Endothelial cell of umbilical vein (primary cell): ENCODE data around the gene CHST11. TPM values are rescaled to one million over a fixed set of nuclear protein-coding genes. Genes with fewer than 3 reads are reported as not detected.

Experiments used
- BruUV-seq: library from RNA; stranded (reverse); fragments of 400-500 nt; replicated peaks from 2 replicates; lab custom pipeline; 2021; lab: Mats Ljungman, UMichigan
- CTCF ChIA-PET: fragments of 300-600, 350-600 bp; sonication (Branson Sonifier 250); formaldehyde crosslinking; loops from one replicate; lab custom pipeline; 2021; ENCODE audit warnings: antibody characterized with exemption, inconsistent platforms; lab: Charles Lee
- POLR2A ChIA-PET: fragments of 300-600, 350-600 bp; sonication (Branson Sonifier 250); formaldehyde crosslinking; loops from one replicate; lab custom pipeline; 2021; ENCODE audit warnings: antibody characterized with exemption, inconsistent platforms; lab: Charles Lee
- DNase-seq: peaks from one replicate; pipeline ENCODE4 v3.0.0-alpha.2; 2011; ENCODE audit warnings: low read depth, low spot score
- FAIRE-seq: peaks from 2 replicates; lab custom pipeline; 2011; peaks lifted over from hg19 to GRCh38; lab: Jason Lieb, UNC
- H2AFZ ChIP-seq: 2 replicates; pipeline ENCODE4 v1.6.0; 2012; ENCODE audit warnings: low read depth, low read length, control low read depth, inconsistent platforms
- H3K27ac ChIP-seq: 2 replicates; pipeline ENCODE4 v1.5.1; 2011; ENCODE audit warnings: low read depth, mild to moderate bottlenecking, control low read depth, low read length, moderate library complexity; ENCODE audit not compliant: insufficient read depth
- H3K27me3 ChIP-seq, 2 experiments: 2 replicates each; pipeline versions ENCODE4 v1.6.0 to v1.6.1; 2011; ENCODE audit warnings: low read length in 2 of 2, mixed read lengths in 1 of 2; ENCODE audit not compliant: control insufficient read depth in 2 of 2, insufficient read depth in 2 of 2
- H3K36me3 ChIP-seq, 2 experiments: 2 replicates in 1 of 2; 3 replicates in 1 of 2; pipeline ENCODE4 v1.5.1; 2011; ENCODE audit warnings: low read length in 2 of 2, mild to moderate bottlenecking in 1 of 2, moderate library complexity in 1 of 2; ENCODE audit not compliant: control insufficient read depth in 2 of 2, insufficient read depth in 2 of 2; ENCODE audit errors: extremely low read depth in 1 of 2
- H3K4me1 ChIP-seq: 3 replicates; pipeline ENCODE4 v1.5.1; 2011; ENCODE audit warnings: mild to moderate bottlenecking, low read length; ENCODE audit not compliant: control insufficient read depth, insufficient read depth; ENCODE audit errors: extremely low read depth
- H3K4me2 ChIP-seq: 2 replicates; pipeline ENCODE4 v1.6.1; 2011; ENCODE audit warnings: low read length, control low read depth, mixed read lengths; ENCODE audit not compliant: insufficient read depth
- H3K4me3 ChIP-seq, 3 experiments: fragments of 200-600 bp in 1 of 3; sonication (generic), shearing (Covaris generic) in 1 of 3; replicated peaks in 1 of 3; 2 replicates each; pipeline ENCODE4 v1.5.1; 2011 to 2016; ENCODE audit warnings: control low read depth in 3 of 3, low read length in 3 of 3, mild to moderate bottlenecking in 2 of 3, inconsistent platforms in 1 of 3, low read depth in 1 of 3, moderate library complexity in 1 of 3; ENCODE audit not compliant: insufficient read depth in 1 of 3
- H3K79me2 ChIP-seq: 2 replicates; pipeline ENCODE4 v1.6.0; 2012; ENCODE audit warnings: low read length, inconsistent platforms; ENCODE audit not compliant: control insufficient read depth, insufficient read depth
- H3K9ac ChIP-seq: replicated peaks from 2 replicates; pipeline ENCODE3; 2011; ENCODE audit warnings: low read length, control low read depth; ENCODE audit not compliant: insufficient read depth; ENCODE audit errors: extremely low read depth
- H3K9me1 ChIP-seq: replicated peaks from 3 replicates; pipeline ENCODE4 v1.6.0; 2011; ENCODE audit warnings: mild to moderate bottlenecking, low read length; ENCODE audit not compliant: control insufficient read depth, insufficient read depth; ENCODE audit errors: extremely low read depth
- H3K9me3 ChIP-seq: replicated peaks from 2 replicates; pipeline ENCODE4 v1.5.1; 2012; ENCODE audit warnings: low read length, inconsistent platforms; ENCODE audit not compliant: control insufficient read depth, insufficient read depth
- H4K20me1 ChIP-seq: replicated peaks from 2 replicates; pipeline ENCODE3; 2011; ENCODE audit warnings: mild to moderate bottlenecking, low read length; ENCODE audit not compliant: control insufficient read depth, insufficient read depth; ENCODE audit errors: extremely low read depth
- CTCF ChIP-seq, 2 donors: IDR thresholded peaks; 1 replicate in 1 of 2; 2 replicates in 1 of 2; pipeline ENCODE4 v1.5.1; 2011; ENCODE audit warnings: low read length in 2 of 2, mild to moderate bottlenecking in 2 of 2, moderate library complexity in 2 of 2, control low read depth in 1 of 2, inconsistent platforms in 1 of 2, low read depth in 1 of 2; ENCODE audit not compliant: insufficient read depth in 1 of 2; ENCODE audit errors: extremely low read depth in 1 of 2
- FOS ChIP-seq: IDR thresholded peaks from 2 replicates; pipeline ENCODE4 v1.6.1; 2011; ENCODE audit warnings: mild to moderate bottlenecking, low read length, moderate library complexity, borderline replicate concordance; ENCODE audit not compliant: insufficient read depth
- GATA2 ChIP-seq: IDR thresholded peaks from 2 replicates; pipeline ENCODE4 v1.7.0; 2011; ENCODE audit warnings: low read depth, mild to moderate bottlenecking, moderate library complexity, mixed read lengths, low read length; ENCODE audit not compliant: insufficient read length, insufficient read depth
- JUN ChIP-seq: IDR thresholded peaks from 2 replicates; pipeline ENCODE4 v1.6.1; 2011; ENCODE audit warnings: borderline replicate concordance, low read depth; ENCODE audit not compliant: insufficient read length, insufficient read depth
- MAX ChIP-seq: IDR thresholded peaks from 2 replicates; pipeline ENCODE4 v1.6.1; 2011; ENCODE audit not compliant: insufficient read depth, insufficient read length
- MYC ChIP-seq: IDR thresholded peaks from one replicate; pipeline ENCODE4 v1.6.1; 2011; ENCODE audit warnings: mild to moderate bottlenecking, low read depth, low read length
- POLR2AphosphoS5 ChIP-seq: IDR thresholded peaks from 2 replicates; pipeline ENCODE4 v1.6.1; 2012; ENCODE audit warnings: low read depth, mild to moderate bottlenecking, control low read depth, low read length, moderate library complexity; ENCODE audit not compliant: insufficient read depth
- dilution Hi-C: fragments of 300-500 bp; cut with MboI; formaldehyde crosslinking; loops from one replicate; pipeline ENCODE4 v1.15.0; 2019; ENCODE audit warnings: low sequenced_read_pairs; ENCODE audit not compliant: extremely low pct_ligation_motif_present
- intact Hi-C: fragments of 100-400 bp; cut with micrococcal nuclease; formaldehyde crosslinking; loops from one replicate; pipeline ENCODE4 v1.10.0; 2022
- polyA plus RNA-seq, 4 experiments: library from polyadenylated mRNA; depleted of rRNA in 3 of 4; stranded (reverse) in 3 of 4; unstranded in 1 of 4; fragments of >200 nt; gene quantifications; 2 replicates each; pipeline versions ENCODE4 v1.2.1 to v1.2.3, GENCODE V29; 2011 to 2012; ENCODE audit warnings: missing spikeins in 1 of 4
- total RNA-seq: library from RNA; stranded (reverse); gene quantifications from 2 replicates; pipeline ENCODE4 v1.2.3, GENCODE V29; 2021

CHST11 gene
- total and polyA plus RNA-seq, 2 donors (not counting 3 experiments of a cell fraction or from before 2014, with no cell fraction given) = 19.7 to 20.9 TPM

- POLR2A ChIA-PET = no interaction called here
- TF ChIP-seq POLR2AphosphoS5 = no peak
- no peak for TF ChIP-seq CTCF (IDR thresholded peaks at IDR 0.05; ENCODE audit: extremely low read depth in 1 of 2, insufficient read depth in 1 of 2, low read depth in 1 of 2, low read length in 2 of 2)
- TF ChIP-seq FOS = no peak
- TF ChIP-seq MYC = no peak
- no peak for TF ChIP-seq JUN
- no peak for TF ChIP-seq MAX
- no peak for TF ChIP-seq GATA2
- H2AFZ ChIP-seq = no peak overlapping the region
- no peaks in the 10 kb centered on the region for H3K27me3 ChIP-seq
- H3K79me2 ChIP-seq = no peaks in the 10 kb centered on the region
- no peak overlapping the region for H3K9ac ChIP-seq
- dilution Hi-C loops = no loop called here
- no peaks in the 10 kb centered on the region for H3K36me3 ChIP-seq
- no peak for FAIRE-seq
- no peak overlapping the region for H3K4me3 ChIP-seq
- H3K9me1 ChIP-seq = no peaks in the 10 kb centered on the region
- intact Hi-C loops = no loop called here
- H4K20me1 ChIP-seq = no peaks in the 10 kb centered on the region
- H3K4me2 ChIP-seq = no peak overlapping the region
- H3K4me1 ChIP-seq = peaks cover 5% of the 10 kb centered on the region
- BruUV-seq = no TSS peak
- H3K9me3 ChIP-seq = no peaks in the 10 kb centered on the region
- no peak overlapping the region for H3K27ac ChIP-seq
- CTCF ChIA-PET = interaction anchor here (3.0 kb wide), 1 partner anchor 366 kb away, joined by 8 read pairs; no protein-coding TSS in a partner anchor
- DNase-seq = no peak
Measured at GRCh38 chr12:104747330-104747729, 290.6 kb downstream of the CHST11 start.
